ENCODE data around the gene ESPNL. TPM values are rescaled to one million over a fixed set of nuclear protein-coding genes. Genes with fewer than 3 reads are reported as not detected.
A peak's percentile ranks its signal among the peaks of the same experiment; 100 is the strongest.

The ESPNL gene
- total RNA-seq, 1 experiment from 2014 or later = 1.0 TPM

- H4K20me1 ChIP-seq (ENCODE audit: insufficient read depth, low read depth, low read length) = no peaks in the 10 kb centered on the region
- peaks cover 20% of the 10 kb centered on the region for H3K4me1 ChIP-seq (ENCODE audit: low read length)
- H3K27me3 ChIP-seq (ENCODE audit: low read length) = no peaks in the 10 kb centered on the region
- H2AFZ ChIP-seq (ENCODE audit: low read length) = no peak overlapping the region
- H3K36me3 ChIP-seq (ENCODE audit: insufficient read depth, low read length) = no peaks in the 10 kb centered on the region
- H3K4me3 ChIP-seq (ENCODE audit: low read length) = no peak overlapping the region
- no peaks in the 10 kb centered on the region for H3K79me2 ChIP-seq (ENCODE audit: low read length)
- DNase-seq = no peak
- H3K9ac ChIP-seq (ENCODE audit: low read length) = no peak overlapping the region
- H3K4me2 ChIP-seq (ENCODE audit: low read depth, low read length, poor library complexity, severe bottlenecking) = no peak overlapping the region
- H3K9me2 ChIP-seq (replicated peaks; ENCODE audit: insufficient read depth, low read length) = no peaks in the 10 kb centered on the region
- no peaks in the 10 kb centered on the region for H3K9me3 ChIP-seq (ENCODE audit: low read length)
- H3K27ac ChIP-seq (ENCODE audit: low read length) = no peak overlapping the region
Observed at GRCh38 chr2:238143239-238143951, 43.3 kb downstream of the ESPNL start.

- peaks cover 12% of the 10 kb centered on the region for H3K4me1 ChIP-seq (ENCODE audit: low read length)
- no peak overlapping the region for H3K4me3 ChIP-seq (ENCODE audit: low read length)
- no peak overlapping the region for H3K4me2 ChIP-seq (ENCODE audit: low read depth, low read length, poor library complexity, severe bottlenecking)
- no peak for DNase-seq
- H3K36me3 ChIP-seq (ENCODE audit: insufficient read depth, low read length) = no peaks in the 10 kb centered on the region
- no peak overlapping the region for H3K27ac ChIP-seq (ENCODE audit: low read length)
- no peaks in the 10 kb centered on the region for H3K9me3 ChIP-seq (ENCODE audit: low read length)
- H3K9me2 ChIP-seq (replicated peaks; ENCODE audit: insufficient read depth, low read length) = no peaks in the 10 kb centered on the region
- H4K20me1 ChIP-seq (ENCODE audit: insufficient read depth, low read depth, low read length) = no peaks in the 10 kb centered on the region
- H2AFZ ChIP-seq (ENCODE audit: low read length) = no peak overlapping the region
- no peaks in the 10 kb centered on the region for H3K79me2 ChIP-seq (ENCODE audit: low read length)
- no peak overlapping the region for H3K9ac ChIP-seq (ENCODE audit: low read length)
- H3K27me3 ChIP-seq (ENCODE audit: low read length) = no peaks in the 10 kb centered on the region
Observed at GRCh38 chr2:238144262-238144661, 44.1 kb downstream of the ESPNL start.

GRCh38 chr2:238145046-238145445 lies 44.9 kb downstream of the ESPNL start:
- no peaks in the 10 kb centered on the region for H3K9me3 ChIP-seq (ENCODE audit: low read length)
- no peak overlapping the region for H3K4me2 ChIP-seq (ENCODE audit: low read depth, low read length, poor library complexity, severe bottlenecking)
- no peaks in the 10 kb centered on the region for H3K36me3 ChIP-seq (ENCODE audit: insufficient read depth, low read length)
- H3K9me2 ChIP-seq (replicated peaks; ENCODE audit: insufficient read depth, low read length) = no peaks in the 10 kb centered on the region
- H4K20me1 ChIP-seq (ENCODE audit: insufficient read depth, low read depth, low read length) = no peaks in the 10 kb centered on the region
- DNase-seq = no peak
- H2AFZ ChIP-seq (ENCODE audit: low read length) = no peak overlapping the region
- H3K79me2 ChIP-seq (ENCODE audit: low read length) = no peaks in the 10 kb centered on the region
- no peak overlapping the region for H3K4me3 ChIP-seq (ENCODE audit: low read length)
- H3K27ac ChIP-seq (ENCODE audit: low read length) = no peak overlapping the region
- no peaks in the 10 kb centered on the region for H3K27me3 ChIP-seq (ENCODE audit: low read length)
- H3K9ac ChIP-seq (ENCODE audit: low read length) = no peak overlapping the region
- H3K4me1 ChIP-seq (ENCODE audit: low read length) = peaks cover 7% of the 10 kb centered on the region

DNA sequence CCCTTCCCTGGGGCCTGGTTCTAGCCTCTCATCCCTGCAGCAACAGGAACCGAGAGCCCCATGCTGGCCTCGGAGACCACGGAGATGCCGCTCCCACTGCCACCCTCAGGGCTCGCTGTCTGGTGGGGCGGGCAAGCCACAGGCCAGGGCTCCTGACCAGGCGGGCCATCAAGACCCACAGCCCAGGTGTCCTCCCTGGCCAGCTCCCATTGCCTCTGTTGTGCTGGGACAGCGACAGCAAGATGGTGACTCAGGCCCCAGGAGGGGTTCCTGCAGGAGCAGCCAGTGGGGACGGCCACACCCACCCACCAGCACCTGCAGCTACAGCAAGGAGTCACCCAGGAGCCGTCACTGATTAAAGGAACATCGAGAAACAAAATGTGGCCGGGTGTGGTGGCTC lies 45.7 kb downstream of the ESPNL start:
- H3K4me2 ChIP-seq (ENCODE audit: low read depth, low read length, poor library complexity, severe bottlenecking) = no peak overlapping the region
- H3K9me3 ChIP-seq (ENCODE audit: low read length) = no peaks in the 10 kb centered on the region
- H3K9ac ChIP-seq (ENCODE audit: low read length) = no peak overlapping the region
- H3K27me3 ChIP-seq (ENCODE audit: low read length) = no peaks in the 10 kb centered on the region
- no peaks in the 10 kb centered on the region for H4K20me1 ChIP-seq (ENCODE audit: insufficient read depth, low read depth, low read length)
- H3K27ac ChIP-seq (ENCODE audit: low read length) = no peak overlapping the region
- H3K4me1 ChIP-seq (ENCODE audit: low read length) = peaks cover 7% of the 10 kb centered on the region
- H3K9me2 ChIP-seq (replicated peaks; ENCODE audit: insufficient read depth, low read length) = no peaks in the 10 kb centered on the region
- no peak overlapping the region for H3K4me3 ChIP-seq (ENCODE audit: low read length)
- H2AFZ ChIP-seq (ENCODE audit: low read length) = no peak overlapping the region
- DNase-seq = no peak
- no peaks in the 10 kb centered on the region for H3K36me3 ChIP-seq (ENCODE audit: insufficient read depth, low read length)
- H3K79me2 ChIP-seq (ENCODE audit: low read length) = no peaks in the 10 kb centered on the region

GRCh38 chr2:238146884-238147544 lies 46.9 kb downstream of the ESPNL start:
- H3K27ac ChIP-seq (ENCODE audit: low read length) = no peak overlapping the region
- H3K4me1 ChIP-seq (ENCODE audit: low read length) = peaks cover 7% of the 10 kb centered on the region
- H3K4me2 ChIP-seq (ENCODE audit: low read depth, low read length, poor library complexity, severe bottlenecking) = no peak overlapping the region
- no peaks in the 10 kb centered on the region for H4K20me1 ChIP-seq (ENCODE audit: insufficient read depth, low read depth, low read length)
- no peak overlapping the region for H3K4me3 ChIP-seq (ENCODE audit: low read length)
- H3K9me3 ChIP-seq (ENCODE audit: low read length) = no peaks in the 10 kb centered on the region
- H3K36me3 ChIP-seq (ENCODE audit: insufficient read depth, low read length) = no peaks in the 10 kb centered on the region
- peak; percentile 59 for DNase-seq
- H3K79me2 ChIP-seq (ENCODE audit: low read length) = no peaks in the 10 kb centered on the region
- H3K27me3 ChIP-seq (ENCODE audit: low read length) = no peaks in the 10 kb centered on the region
- H3K9ac ChIP-seq (ENCODE audit: low read length) = no peak overlapping the region
- no peaks in the 10 kb centered on the region for H3K9me2 ChIP-seq (replicated peaks; ENCODE audit: insufficient read depth, low read length)
- H2AFZ ChIP-seq (ENCODE audit: low read length) = no peak overlapping the region

- Histone ChIP-seq H3K9me3 (ENCODE audit: low read length) (no peaks in the 10 kb centered on the region), H3K4me1 (ENCODE audit: low read length) (peaks cover 7% of the 10 kb centered on the region), H3K9ac (ENCODE audit: low read length) (no peak overlapping the region), H4K20me1 (ENCODE audit: insufficient read depth, low read depth, low read length) (no peaks in the 10 kb centered on the region), H3K4me2 (ENCODE audit: low read depth, low read length, poor library complexity, severe bottlenecking) (no peak overlapping the region), H3K27ac (ENCODE audit: low read length) (no peak overlapping the region), H3K4me3 (ENCODE audit: low read length) (no peak overlapping the region), H3K9me2 (replicated peaks; ENCODE audit: insufficient read depth, low read length) (no peaks in the 10 kb centered on the region), H2AFZ (ENCODE audit: low read length) (no peak overlapping the region), H3K27me3 (ENCODE audit: low read length) (no peaks in the 10 kb centered on the region), H3K79me2 (ENCODE audit: low read length) (no peaks in the 10 kb centered on the region), H3K36me3 (ENCODE audit: insufficient read depth, low read length) (no peaks in the 10 kb centered on the region)
- DNase-seq = no peak
Observed at GRCh38 chr2:238148981-238149380, 48.8 kb downstream of the ESPNL start.

GRCh38 chr2:238149841-238150572 lies 49.9 kb downstream of the ESPNL start:
- Histone ChIP-seq H3K27ac (ENCODE audit: low read length) (no peak overlapping the region), H3K4me1 (ENCODE audit: low read length) (peaks cover 7% of the 10 kb centered on the region), H3K79me2 (ENCODE audit: low read length) (no peaks in the 10 kb centered on the region), H3K36me3 (ENCODE audit: insufficient read depth, low read length) (no peaks in the 10 kb centered on the region), H3K4me3 (ENCODE audit: low read length) (no peak overlapping the region), H3K9ac (ENCODE audit: low read length) (no peak overlapping the region), H3K4me2 (ENCODE audit: low read depth, low read length, poor library complexity, severe bottlenecking) (no peak overlapping the region), H3K27me3 (ENCODE audit: low read length) (no peaks in the 10 kb centered on the region), H4K20me1 (ENCODE audit: insufficient read depth, low read depth, low read length) (no peaks in the 10 kb centered on the region), H2AFZ (ENCODE audit: low read length) (no peak overlapping the region), H3K9me2 (replicated peaks; ENCODE audit: insufficient read depth, low read length) (no peaks in the 10 kb centered on the region), H3K9me3 (ENCODE audit: low read length) (no peaks in the 10 kb centered on the region)
- no peak for DNase-seq

- Histone ChIP-seq H3K9me3 (ENCODE audit: low read length) (no peaks in the 10 kb centered on the region), H3K27ac (ENCODE audit: low read length) (no peak overlapping the region), H4K20me1 (ENCODE audit: insufficient read depth, low read depth, low read length) (no peaks in the 10 kb centered on the region), H3K4me3 (ENCODE audit: low read length) (no peak overlapping the region), H3K36me3 (ENCODE audit: insufficient read depth, low read length) (no peaks in the 10 kb centered on the region), H2AFZ (ENCODE audit: low read length) (no peak overlapping the region), H3K9ac (ENCODE audit: low read length) (no peak overlapping the region), H3K4me1 (ENCODE audit: low read length) (peaks cover 7% of the 10 kb centered on the region), H3K79me2 (ENCODE audit: low read length) (no peaks in the 10 kb centered on the region), H3K9me2 (replicated peaks; ENCODE audit: insufficient read depth, low read length) (no peaks in the 10 kb centered on the region), H3K27me3 (ENCODE audit: low read length) (no peaks in the 10 kb centered on the region), H3K4me2 (ENCODE audit: low read depth, low read length, poor library complexity, severe bottlenecking) (no peak overlapping the region)
- DNase-seq = no peak
Observed at GRCh38 chr2:238150686-238151085, 50.5 kb downstream of the ESPNL start.
